ENCODE measurements around the gene CDH6. TPM values are rescaled to one million over a fixed set of nuclear protein-coding genes. Genes with fewer than 3 reads are reported as not detected.
"Not testable (repeated sequence)": the region's sequence is repeated elsewhere in the genome, so short reads cannot be mapped to it uniquely, and the experiment has no call there.

The CDH6 gene
- total RNA-seq, 1 donor from 2014 or later: 5.7 TPM

- no peak overlapping the region for H3K27ac ChIP-seq (ENCODE audit: low read depth, low read length)
- no peak overlapping the region for H3K4me3 ChIP-seq (ENCODE audit: low read length in 3 of 3)
- no peak overlapping the region for H3K9ac ChIP-seq (ENCODE audit: low read depth in 1 of 3, low read length in 3 of 3)
- H3K36me3 ChIP-seq (ENCODE audit: control insufficient read depth in 3 of 3, insufficient read depth in 3 of 3, low read length in 3 of 3): no peaks in the 10 kb centered on the region
- H3K4me1 ChIP-seq (ENCODE audit: control insufficient read depth in 3 of 3, insufficient read depth in 3 of 3, low read length in 3 of 3): no peaks in the 10 kb centered on the region
- H3K9me3 ChIP-seq (ENCODE audit: control insufficient read depth in 3 of 3, low read length in 3 of 3): peaks cover 0 to 3% (median 0%) of the 10 kb centered on the region in 3 donors
- H3K27me3 ChIP-seq (ENCODE audit: control insufficient read depth in 3 of 3, insufficient read depth in 3 of 3, low read length in 3 of 3): no peaks in the 10 kb centered on the region
Measured at GRCh38 chr5:31359839-31360238, 166.4 kb downstream of the CDH6 start.

GRCh38 chr5:31361234-31361633 lies 167.7 kb downstream of the CDH6 start:
- no peaks in the 10 kb centered on the region for H3K9me3 ChIP-seq (ENCODE audit: control insufficient read depth in 3 of 3, low read length in 3 of 3)
- no peaks in the 10 kb centered on the region for H3K27me3 ChIP-seq (ENCODE audit: control insufficient read depth in 3 of 3, insufficient read depth in 3 of 3, low read length in 3 of 3)
- H3K9ac ChIP-seq (ENCODE audit: low read depth in 1 of 3, low read length in 3 of 3): no peak overlapping the region
- no peaks in the 10 kb centered on the region for H3K4me1 ChIP-seq (ENCODE audit: control insufficient read depth in 3 of 3, insufficient read depth in 3 of 3, low read length in 3 of 3)
- no peaks in the 10 kb centered on the region for H3K36me3 ChIP-seq (ENCODE audit: control insufficient read depth in 3 of 3, insufficient read depth in 3 of 3, low read length in 3 of 3)
- H3K4me3 ChIP-seq (ENCODE audit: low read length in 3 of 3): no peak overlapping the region
- H3K27ac ChIP-seq (ENCODE audit: low read depth, low read length): no peak overlapping the region

- H3K4me3 ChIP-seq (ENCODE audit: low read length in 3 of 3); H3K4me1 ChIP-seq (ENCODE audit: control insufficient read depth in 3 of 3, insufficient read depth in 3 of 3, low read length in 3 of 3); H3K9me3 ChIP-seq (ENCODE audit: control insufficient read depth in 3 of 3, low read length in 3 of 3); H3K9ac ChIP-seq (ENCODE audit: low read depth in 1 of 3, low read length in 3 of 3); H3K27ac ChIP-seq (ENCODE audit: low read depth, low read length); H3K27me3 ChIP-seq (ENCODE audit: control insufficient read depth in 3 of 3, insufficient read depth in 3 of 3, low read length in 3 of 3); H3K36me3 ChIP-seq (ENCODE audit: control insufficient read depth in 3 of 3, insufficient read depth in 3 of 3, low read length in 3 of 3): not testable (repeated sequence)
Measured at GRCh38 chr5:31361704-31362528, 168.4 kb downstream of the CDH6 start.

- Histone ChIP-seq H3K4me1 (ENCODE audit: control insufficient read depth in 3 of 3, insufficient read depth in 3 of 3, low read length in 3 of 3) (no peaks in the 10 kb centered on the region), H3K27ac (ENCODE audit: low read depth, low read length) (no peak overlapping the region), H3K27me3 (ENCODE audit: control insufficient read depth in 3 of 3, insufficient read depth in 3 of 3, low read length in 3 of 3) (no peaks in the 10 kb centered on the region), H3K9me3 (ENCODE audit: control insufficient read depth in 3 of 3, low read length in 3 of 3) (no peaks in the 10 kb centered on the region), H3K36me3 (ENCODE audit: control insufficient read depth in 3 of 3, insufficient read depth in 3 of 3, low read length in 3 of 3) (no peaks in the 10 kb centered on the region), H3K9ac (ENCODE audit: low read depth in 1 of 3, low read length in 3 of 3) (no peak overlapping the region), H3K4me3 (ENCODE audit: low read length in 3 of 3) (no peak overlapping the region)
Measured at GRCh38 chr5:31362529-31362900, 169.0 kb downstream of the CDH6 start.

- no peaks in the 10 kb centered on the region for H3K36me3 ChIP-seq (ENCODE audit: control insufficient read depth in 3 of 3, insufficient read depth in 3 of 3, low read length in 3 of 3)
- H3K9ac ChIP-seq (ENCODE audit: low read depth in 1 of 3, low read length in 3 of 3): no peak overlapping the region
- H3K27me3 ChIP-seq (ENCODE audit: control insufficient read depth in 3 of 3, insufficient read depth in 3 of 3, low read length in 3 of 3): no peaks in the 10 kb centered on the region
- H3K9me3 ChIP-seq (ENCODE audit: control insufficient read depth in 3 of 3, low read length in 3 of 3): no peaks in the 10 kb centered on the region
- no peak overlapping the region for H3K27ac ChIP-seq (ENCODE audit: low read depth, low read length)
- no peaks in the 10 kb centered on the region for H3K4me1 ChIP-seq (ENCODE audit: control insufficient read depth in 3 of 3, insufficient read depth in 3 of 3, low read length in 3 of 3)
- H3K4me3 ChIP-seq (ENCODE audit: low read length in 3 of 3): no peak overlapping the region
Measured at GRCh38 chr5:31362931-31363568, 169.6 kb downstream of the CDH6 start.

- Histone ChIP-seq H3K9ac (ENCODE audit: low read depth in 1 of 3, low read length in 3 of 3) (no peak overlapping the region), H3K4me1 (ENCODE audit: control insufficient read depth in 3 of 3, insufficient read depth in 3 of 3, low read length in 3 of 3) (no peaks in the 10 kb centered on the region), H3K4me3 (ENCODE audit: low read length in 3 of 3) (no peak overlapping the region), H3K9me3 (ENCODE audit: control insufficient read depth in 3 of 3, low read length in 3 of 3) (no peaks in the 10 kb centered on the region), H3K27ac (ENCODE audit: low read depth, low read length) (no peak overlapping the region), H3K36me3 (ENCODE audit: control insufficient read depth in 3 of 3, insufficient read depth in 3 of 3, low read length in 3 of 3) (no peaks in the 10 kb centered on the region), H3K27me3 (ENCODE audit: control insufficient read depth in 3 of 3, insufficient read depth in 3 of 3, low read length in 3 of 3) (no peaks in the 10 kb centered on the region)
Measured at GRCh38 chr5:31364881-31365636, 171.6 kb downstream of the CDH6 start.

- Histone ChIP-seq H3K36me3 (ENCODE audit: control insufficient read depth in 3 of 3, insufficient read depth in 3 of 3, low read length in 3 of 3) (no peaks in the 10 kb centered on the region), H3K9ac (ENCODE audit: low read depth in 1 of 3, low read length in 3 of 3) (no peak overlapping the region), H3K4me1 (ENCODE audit: control insufficient read depth in 3 of 3, insufficient read depth in 3 of 3, low read length in 3 of 3) (no peaks in the 10 kb centered on the region), H3K4me3 (ENCODE audit: low read length in 3 of 3) (no peak overlapping the region), H3K27ac (ENCODE audit: low read depth, low read length) (no peak overlapping the region), H3K27me3 (ENCODE audit: control insufficient read depth in 3 of 3, insufficient read depth in 3 of 3, low read length in 3 of 3) (no peaks in the 10 kb centered on the region), H3K9me3 (ENCODE audit: control insufficient read depth in 3 of 3, low read length in 3 of 3) (no peaks in the 10 kb centered on the region)
Measured at GRCh38 chr5:31365776-31366175, 172.3 kb downstream of the CDH6 start.

GRCh38 chr5:31366941-31367340 lies 173.5 kb downstream of the CDH6 start:
- H3K27ac ChIP-seq (ENCODE audit: low read depth, low read length): no peak overlapping the region
- no peak overlapping the region for H3K9ac ChIP-seq (ENCODE audit: low read depth in 1 of 3, low read length in 3 of 3)
- no peaks in the 10 kb centered on the region for H3K36me3 ChIP-seq (ENCODE audit: control insufficient read depth in 3 of 3, insufficient read depth in 3 of 3, low read length in 3 of 3)
- H3K4me3 ChIP-seq (ENCODE audit: low read length in 3 of 3): no peak overlapping the region
- H3K9me3 ChIP-seq (ENCODE audit: control insufficient read depth in 3 of 3, low read length in 3 of 3): no peaks in the 10 kb centered on the region
- no peaks in the 10 kb centered on the region for H3K4me1 ChIP-seq (ENCODE audit: control insufficient read depth in 3 of 3, insufficient read depth in 3 of 3, low read length in 3 of 3)
- no peaks in the 10 kb centered on the region for H3K27me3 ChIP-seq (ENCODE audit: control insufficient read depth in 3 of 3, insufficient read depth in 3 of 3, low read length in 3 of 3)

GRCh38 chr5:31372124-31372523 lies 178.6 kb downstream of the CDH6 start:
- Histone ChIP-seq H3K9ac (ENCODE audit: low read depth in 1 of 3, low read length in 3 of 3) (no peak overlapping the region), H3K27me3 (ENCODE audit: control insufficient read depth in 3 of 3, insufficient read depth in 3 of 3, low read length in 3 of 3) (peaks cover 0 to 3% (median 0%) of the 10 kb centered on the region in 3 donors), H3K27ac (ENCODE audit: low read depth, low read length) (no peak overlapping the region), H3K36me3 (ENCODE audit: control insufficient read depth in 3 of 3, insufficient read depth in 3 of 3, low read length in 3 of 3) (no peaks in the 10 kb centered on the region), H3K4me3 (ENCODE audit: low read length in 3 of 3) (no peak overlapping the region), H3K4me1 (ENCODE audit: control insufficient read depth in 3 of 3, insufficient read depth in 3 of 3, low read length in 3 of 3) (no peaks in the 10 kb centered on the region), H3K9me3 (ENCODE audit: control insufficient read depth in 3 of 3, low read length in 3 of 3) (no peaks in the 10 kb centered on the region)

Measured in skeletal muscle tissue (tissue), 4 donors.